ENCODE data around the gene CACNA2D2.

CACNA2D2 gene

GRCh38 chr3:50351323-50351697 is 152.1 kb downstream of the CACNA2D2 start:
- Histone ChIP-seq H3K9me3 (ENCODE audit: low read length) (no peaks in the 10 kb centered on the region), H3K27me3 (ENCODE audit: insufficient read depth, low read length) (no peaks in the 10 kb centered on the region), H3K4me1 (ENCODE audit: insufficient read depth, low read length) (peaks cover 27% of the 10 kb centered on the region), H3K36me3 (ENCODE audit: insufficient read depth, low read length) (peaks cover 39% of the 10 kb centered on the region), H2AFZ (ENCODE audit: low read depth, low read length) (no peak overlapping the region), H3K4me3 (ENCODE audit: low read length) (peak overlapping the region; percentile 69)

- H3K36me3 ChIP-seq (ENCODE audit: insufficient read depth, low read length): peaks cover 35% of the 10 kb centered on the region
- H3K4me1 ChIP-seq (ENCODE audit: insufficient read depth, low read length): peaks cover 21% of the 10 kb centered on the region
- no peaks in the 10 kb centered on the region for H3K27me3 ChIP-seq (ENCODE audit: insufficient read depth, low read length)
- peak within 1 kb of the TSS; percentile 69 for H3K4me3 ChIP-seq (ENCODE audit: low read length)
- H2AFZ ChIP-seq (ENCODE audit: low read depth, low read length): peak within 1 kb of the TSS; percentile 18
- no peaks in the 10 kb centered on the region for H3K9me3 ChIP-seq (ENCODE audit: low read length)
These were observed 152.7 kb downstream of the CACNA2D2 start, which contains the start of the genes CYB561D2 and NPRL2 for GRCh38 chr3:50350527-50351322. Gene CYB561D2 (plus strand): TSS chr3:50350862. CDS start chr3:50351434, 572 bp downstream. Gene NPRL2 (minus strand): TSS chr3:50350775. CDS start chr3:50350652, 123 bp downstream.

- Histone ChIP-seq H3K36me3 (ENCODE audit: insufficient read depth, low read length) (peaks cover 29% of the 10 kb centered on the region), H3K27me3 (ENCODE audit: insufficient read depth, low read length) (peaks cover 2% of the 10 kb centered on the region), H2AFZ (ENCODE audit: low read depth, low read length) (peak overlapping the region; percentile 18), H3K4me3 (ENCODE audit: low read length) (peak overlapping the region; percentile 69), H3K9me3 (ENCODE audit: low read length) (no peaks in the 10 kb centered on the region), H3K4me1 (ENCODE audit: insufficient read depth, low read length) (peaks cover 20% of the 10 kb centered on the region)
These were observed 153.3 kb downstream of the CACNA2D2 start for GRCh38 chr3:50350213-50350526.

GRCh38 chr3:50347187-50347813 is 156.1 kb downstream of the CACNA2D2 start:
- Histone ChIP-seq H3K4me1 (ENCODE audit: insufficient read depth, low read length) (peaks cover 20% of the 10 kb centered on the region), H3K27me3 (ENCODE audit: insufficient read depth, low read length) (peaks cover 26% of the 10 kb centered on the region), H3K36me3 (ENCODE audit: insufficient read depth, low read length) (peaks cover 10% of the 10 kb centered on the region), H3K9me3 (ENCODE audit: low read length) (peaks cover 5% of the 10 kb centered on the region), H3K4me3 (ENCODE audit: low read length) (no peak overlapping the region), H2AFZ (ENCODE audit: low read depth, low read length) (no peak overlapping the region)

GRCh38 chr3:50345586-50346234 is 157.7 kb downstream of the CACNA2D2 start, which contains the start of gene ZMYND10:
Gene ZMYND10 (minus strand): TSS chr3:50345732. CDS start chr3:50345579, 153 bp downstream.
- Histone ChIP-seq H3K27me3 (ENCODE audit: insufficient read depth, low read length) (peaks cover 41% of the 10 kb centered on the region), H2AFZ (ENCODE audit: low read depth, low read length) (no peak within 1 kb of the TSS), H3K4me1 (ENCODE audit: insufficient read depth, low read length) (peaks cover 12% of the 10 kb centered on the region), H3K9me3 (ENCODE audit: low read length) (peaks cover 5% of the 10 kb centered on the region), H3K4me3 (ENCODE audit: low read length) (peak within 1 kb of the TSS; percentile 10), H3K36me3 (ENCODE audit: insufficient read depth, low read length) (peaks cover 10% of the 10 kb centered on the region)

GRCh38 chr3:50345008-50345407 is 158.4 kb downstream of the CACNA2D2 start:
- H2AFZ ChIP-seq (ENCODE audit: low read depth, low read length): no peak overlapping the region
- peaks cover 48% of the 10 kb centered on the region for H3K27me3 ChIP-seq (ENCODE audit: insufficient read depth, low read length)
- H3K4me1 ChIP-seq (ENCODE audit: insufficient read depth, low read length): peaks cover 7% of the 10 kb centered on the region
- H3K4me3 ChIP-seq (ENCODE audit: low read length): no peak overlapping the region
- peaks cover 5% of the 10 kb centered on the region for H3K9me3 ChIP-seq (ENCODE audit: low read length)
- peaks cover 10% of the 10 kb centered on the region for H3K36me3 ChIP-seq (ENCODE audit: insufficient read depth, low read length)

GRCh38 chr3:50342813-50343633 is 160.4 kb downstream of the CACNA2D2 start:
- Histone ChIP-seq H3K4me1 (ENCODE audit: insufficient read depth, low read length) (peaks cover 5% of the 10 kb centered on the region), H3K9me3 (ENCODE audit: low read length) (peaks cover 5% of the 10 kb centered on the region), H3K4me3 (ENCODE audit: low read length) (no peak overlapping the region), H3K36me3 (ENCODE audit: insufficient read depth, low read length) (peaks cover 2% of the 10 kb centered on the region), H3K27me3 (ENCODE audit: insufficient read depth, low read length) (peaks cover 51% of the 10 kb centered on the region), H2AFZ (ENCODE audit: low read depth, low read length) (no peak overlapping the region)

GRCh38 chr3:50341996-50342650 is 161.3 kb downstream of the CACNA2D2 start:
- Histone ChIP-seq H2AFZ (ENCODE audit: low read depth, low read length) (no peak overlapping the region), H3K4me1 (ENCODE audit: insufficient read depth, low read length) (peaks cover 7% of the 10 kb centered on the region), H3K9me3 (ENCODE audit: low read length) (peaks cover 5% of the 10 kb centered on the region), H3K4me3 (ENCODE audit: low read length) (no peak overlapping the region), H3K27me3 (ENCODE audit: insufficient read depth, low read length) (peaks cover 51% of the 10 kb centered on the region), H3K36me3 (ENCODE audit: insufficient read depth, low read length) (no peaks in the 10 kb centered on the region)

GRCh38 chr3:50341537-50341936 is 161.9 kb downstream of the CACNA2D2 start:
- Histone ChIP-seq H2AFZ (ENCODE audit: low read depth, low read length) (no peak overlapping the region), H3K36me3 (ENCODE audit: insufficient read depth, low read length) (no peaks in the 10 kb centered on the region), H3K9me3 (ENCODE audit: low read length) (peaks cover 5% of the 10 kb centered on the region), H3K27me3 (ENCODE audit: insufficient read depth, low read length) (peaks cover 51% of the 10 kb centered on the region), H3K4me3 (ENCODE audit: low read length) (no peak overlapping the region), H3K4me1 (ENCODE audit: insufficient read depth, low read length) (peaks cover 7% of the 10 kb centered on the region)

- Histone ChIP-seq H3K4me3 (ENCODE audit: low read length) (no peak within 1 kb of the TSS), H3K36me3 (ENCODE audit: insufficient read depth, low read length) (no peaks in the 10 kb centered on the region), H3K9me3 (ENCODE audit: low read length) (peaks cover 5% of the 10 kb centered on the region), H3K27me3 (ENCODE audit: insufficient read depth, low read length) (peaks cover 51% of the 10 kb centered on the region), H2AFZ (ENCODE audit: low read depth, low read length) (no peak within 1 kb of the TSS), H3K4me1 (ENCODE audit: insufficient read depth, low read length) (peaks cover 15% of the 10 kb centered on the region)
These were observed 162.7 kb downstream of the CACNA2D2 start, which contains the start of gene RASSF1 for GRCh38 chr3:50340448-50341329. Gene RASSF1 (minus strand): TSS chr3:50340836. CDS start chr3:50340805, 31 bp downstream.

GRCh38 chr3:50340147-50340447 is 163.3 kb downstream of the CACNA2D2 start:
- Histone ChIP-seq H2AFZ (ENCODE audit: low read depth, low read length) (no peak overlapping the region), H3K4me3 (ENCODE audit: low read length) (no peak overlapping the region), H3K36me3 (ENCODE audit: insufficient read depth, low read length) (no peaks in the 10 kb centered on the region), H3K4me1 (ENCODE audit: insufficient read depth, low read length) (peaks cover 18% of the 10 kb centered on the region), H3K9me3 (ENCODE audit: low read length) (peaks cover 5% of the 10 kb centered on the region), H3K27me3 (ENCODE audit: insufficient read depth, low read length) (peaks cover 48% of the 10 kb centered on the region)
